SJCRH30 (cell line): ENCODE data around the gene EN2. TPM values are rescaled to one million over a fixed set of nuclear protein-coding genes. Genes with fewer than 3 reads are reported as not detected.

Experiments
- DNase-seq, 2 experiments: peaks; one replicate each; pipeline ENCODE4 v3.0.0-alpha.2; 2015 to 2020
- H3K27ac ChIP-seq: fragments of 250-450 bp; sonication (Bioruptor Pico); 2 replicates; pipeline ENCODE4 v1.5.1; 2020; ENCODE audit warnings: mild to moderate bottlenecking, moderate library complexity
- H3K27me3 ChIP-seq: fragments of 250-450 bp; sonication (Bioruptor Pico); 2 replicates; pipeline ENCODE4 v1.5.1; 2020; ENCODE audit warnings: mild to moderate bottlenecking, moderate library complexity
- H3K36me3 ChIP-seq: fragments of 250-450 bp; sonication (Bioruptor Pico); 2 replicates; pipeline ENCODE4 v1.5.1; 2020; ENCODE audit warnings: mild to moderate bottlenecking, moderate library complexity
- H3K4me1 ChIP-seq: fragments of 250-450 bp; sonication (Bioruptor Pico); 2 replicates; pipeline ENCODE4 v1.5.1; 2020; ENCODE audit warnings: mild to moderate bottlenecking, moderate library complexity
- H3K4me3 ChIP-seq: fragments of 250-450 bp; sonication (Bioruptor Pico); 2 replicates; pipeline ENCODE4 v1.5.1; 2020; ENCODE audit warnings: mild to moderate bottlenecking, moderate library complexity
- H3K9me3 ChIP-seq: fragments of 250-450 bp; sonication (Bioruptor Pico); replicated peaks from 2 replicates; pipeline ENCODE4 v1.5.1; 2020; ENCODE audit warnings: mild to moderate bottlenecking, moderate library complexity
- total RNA-seq: library from RNA; depleted of rRNA; stranded (reverse); fragments of >200 nt; shearing (Covaris generic); gene quantifications from 2 replicates; pipeline ENCODE4 v1.2.3, GENCODE V29; 2014; rRNA removed

The EN2 gene
- 0.61 and 0.81 TPM in 2 replicates for total RNA-seq

DNA sequence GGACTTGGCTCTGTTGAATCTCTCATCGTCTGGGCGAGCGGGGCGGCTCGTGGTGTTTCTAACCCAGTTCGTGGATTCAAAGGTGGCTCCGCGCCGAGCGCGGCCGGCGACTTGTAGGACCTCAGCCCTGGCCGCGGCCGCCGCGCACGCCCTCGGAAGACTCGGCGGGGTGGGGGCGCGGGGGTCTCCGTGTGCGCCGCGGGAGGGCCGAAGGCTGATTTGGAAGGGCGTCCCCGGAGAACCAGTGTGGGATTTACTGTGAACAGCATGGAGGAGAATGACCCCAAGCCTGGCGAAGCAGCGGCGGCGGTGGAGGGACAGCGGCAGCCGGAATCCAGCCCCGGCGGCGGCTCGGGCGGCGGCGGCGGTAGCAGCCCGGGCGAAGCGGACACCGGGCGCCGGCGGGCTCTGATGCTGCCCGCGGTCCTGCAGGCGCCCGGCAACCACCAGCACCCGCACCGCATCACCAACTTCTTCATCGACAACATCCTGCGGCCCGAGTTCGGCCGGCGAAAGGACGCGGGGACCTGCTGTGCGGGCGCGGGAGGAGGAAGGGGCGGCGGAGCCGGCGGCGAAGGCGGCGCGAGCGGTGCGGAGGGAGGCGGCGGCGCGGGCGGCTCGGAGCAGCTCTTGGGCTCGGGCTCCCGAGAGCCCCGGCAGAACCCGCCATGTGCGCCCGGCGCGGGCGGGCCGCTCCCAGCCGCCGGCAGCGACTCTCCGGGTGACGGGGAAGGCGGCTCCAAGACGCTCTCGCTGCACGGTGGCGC lies at the start of gene EN2:
Gene EN2 (plus strand): TSS at position 19 of the 767 bp plus-strand sequence. CDS start 249 bp downstream, at position 268.
- no peaks in the 10 kb centered on the region for H3K36me3 ChIP-seq
- H3K27ac ChIP-seq: peak within 1 kb of the TSS; percentile 69
- no peaks in the 10 kb centered on the region for H3K27me3 ChIP-seq
- peaks cover 8% of the 10 kb centered on the region for H3K4me1 ChIP-seq
- no peak for DNase-seq
- peak within 1 kb of the TSS; percentile 60 for H3K4me3 ChIP-seq
- H3K9me3 ChIP-seq: no peaks in the 10 kb centered on the region

- no peaks in the 10 kb centered on the region for H3K36me3 ChIP-seq
- peak; percentile 58 to 73 for DNase-seq
- no peaks in the 10 kb centered on the region for H3K9me3 ChIP-seq
- H3K4me3 ChIP-seq: no peak overlapping the region
- peaks cover 9% of the 10 kb centered on the region for H3K27me3 ChIP-seq
- H3K4me1 ChIP-seq: peaks cover 22% of the 10 kb centered on the region; the same call in 1 of the 2 replicates
- peak overlapping the region; percentile 4; the same call in 1 of the 2 replicates for H3K27ac ChIP-seq
These were observed 49.0 kb upstream of the EN2 start for GRCh38 chr7:155408651-155409586.

GRCh38 chr7:155409980-155410379 lies 47.9 kb upstream of the EN2 start:
- Histone ChIP-seq H3K36me3 (no peaks in the 10 kb centered on the region), H3K9me3 (no peaks in the 10 kb centered on the region), H3K27ac (no peak overlapping the region), H3K4me3 (no peak overlapping the region), H3K4me1 (peaks cover 22% of the 10 kb centered on the region; the same call in 1 of the 2 replicates), H3K27me3 (peaks cover 6% of the 10 kb centered on the region)
- DNase-seq: no peak

DNA sequence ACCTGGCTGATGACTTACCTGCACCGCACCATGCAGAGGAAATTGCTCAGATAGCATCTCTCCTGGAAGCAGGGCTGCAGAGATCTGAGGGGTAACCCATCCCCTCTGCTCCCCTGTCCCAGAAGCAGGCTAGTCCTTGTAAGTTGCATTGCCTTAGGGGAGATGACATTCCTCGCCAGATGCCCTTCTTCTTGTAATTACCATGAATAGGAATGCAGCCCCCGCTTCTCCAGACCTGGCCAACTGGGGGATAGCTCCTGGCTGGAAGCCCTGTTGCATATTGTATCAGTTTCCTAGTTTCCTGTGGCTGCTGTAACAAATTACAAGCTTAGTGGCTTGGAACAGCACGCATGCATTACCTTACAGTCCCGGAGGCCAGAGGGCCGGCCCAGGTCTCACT lies 47.5 kb upstream of the EN2 start:
- Histone ChIP-seq H3K36me3 (no peaks in the 10 kb centered on the region), H3K9me3 (no peaks in the 10 kb centered on the region), H3K27me3 (peaks cover 7% of the 10 kb centered on the region; the same call in 1 of the 2 replicates), H3K4me1 (peaks cover 22% of the 10 kb centered on the region; the same call in 1 of the 2 replicates), H3K27ac (no peak overlapping the region), H3K4me3 (no peak overlapping the region)
- peak; percentile 42 to 48 for DNase-seq

DNA sequence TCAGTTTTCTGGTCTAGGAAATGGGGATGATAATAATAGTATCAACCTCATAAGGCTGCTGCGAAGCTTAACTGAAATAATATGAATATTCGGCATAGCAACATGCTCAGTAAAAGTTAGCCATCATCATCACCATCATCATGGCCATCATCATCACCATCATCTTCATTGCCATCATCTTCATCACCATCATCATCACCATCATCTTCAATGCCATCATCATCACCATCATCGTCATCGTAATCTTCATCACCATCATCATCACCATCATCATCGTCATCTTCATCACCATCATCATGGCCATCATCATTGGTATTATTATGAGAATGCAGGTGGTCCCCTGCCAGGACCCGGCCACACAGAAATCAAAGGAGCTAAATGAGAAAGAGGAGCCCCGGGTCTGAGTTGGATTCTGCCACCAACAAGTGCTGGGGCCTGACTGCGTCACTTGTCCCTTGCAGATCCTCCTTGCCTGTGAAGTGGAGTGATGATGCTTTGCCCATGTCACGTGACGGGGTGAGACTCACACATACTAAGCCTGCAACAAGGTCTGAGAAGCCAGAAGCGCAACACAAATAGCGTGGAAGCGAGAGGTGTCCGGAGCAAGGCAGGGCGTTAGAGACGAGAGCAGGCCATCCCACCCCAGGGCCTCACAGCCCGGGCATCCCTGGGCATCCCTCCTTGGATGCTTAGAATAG lies 46.1 kb upstream of the EN2 start:
- DNase-seq: no peak
- Histone ChIP-seq H3K36me3 (no peaks in the 10 kb centered on the region), H3K9me3 (no peaks in the 10 kb centered on the region), H3K4me3 (no peak overlapping the region), H3K4me1 (peaks cover 22% of the 10 kb centered on the region; the same call in 1 of the 2 replicates), H3K27me3 (peaks cover 13% of the 10 kb centered on the region; the same call in 1 of the 2 replicates), H3K27ac (no peak overlapping the region)

DNA sequence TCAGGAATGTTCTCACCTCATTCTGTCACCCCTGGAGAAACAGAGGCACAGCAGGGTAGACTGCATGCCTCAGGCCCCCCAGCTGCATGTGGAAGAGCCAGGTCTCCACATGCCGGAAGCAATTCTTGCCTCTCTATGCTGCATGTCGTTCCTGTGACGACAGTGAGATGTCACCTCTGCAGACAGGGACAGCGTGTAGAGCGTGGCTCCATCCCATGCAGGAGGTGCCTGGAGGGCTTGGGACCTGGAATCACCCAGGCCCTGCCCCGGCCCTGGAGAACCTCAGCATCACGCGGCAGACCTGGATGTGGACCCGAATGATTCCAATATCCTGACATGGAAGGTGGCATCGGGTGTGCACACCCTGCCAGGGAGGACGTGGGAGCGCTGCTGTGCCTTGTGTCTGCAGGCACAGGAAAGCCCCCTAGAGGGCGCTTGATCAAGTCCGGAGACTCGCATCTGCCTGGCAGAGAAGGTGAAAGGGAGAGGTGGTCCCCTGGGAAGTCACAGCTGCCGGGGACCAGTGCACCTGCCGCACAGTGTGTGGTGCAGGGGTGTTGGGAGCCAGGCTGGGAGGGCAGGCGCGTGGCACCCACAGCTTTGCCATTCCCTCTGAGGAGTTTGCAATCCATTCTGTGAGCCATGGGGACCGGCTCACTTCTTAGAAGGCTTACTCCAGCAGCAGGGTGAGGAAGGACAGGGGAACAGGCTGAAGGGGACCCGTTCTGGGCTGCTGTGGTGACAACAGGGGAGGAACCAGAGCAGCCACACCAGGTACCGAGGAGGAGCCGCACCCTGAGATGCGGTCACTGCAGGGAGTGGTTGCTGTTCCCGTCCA lies 45.3 kb upstream of the EN2 start:
- Histone ChIP-seq H3K27ac (no peak overlapping the region), H3K9me3 (no peaks in the 10 kb centered on the region), H3K4me1 (peaks cover 22% of the 10 kb centered on the region; the same call in 1 of the 2 replicates), H3K36me3 (no peaks in the 10 kb centered on the region), H3K27me3 (peaks cover 14% of the 10 kb centered on the region; the same call in 1 of the 2 replicates), H3K4me3 (no peak overlapping the region)
- DNase-seq: peak; percentile 43 to 66

GRCh38 chr7:155414547-155415492 lies 43.1 kb upstream of the EN2 start:
- no peak overlapping the region for H3K27ac ChIP-seq
- H3K4me3 ChIP-seq: no peak overlapping the region
- no peaks in the 10 kb centered on the region for H3K36me3 ChIP-seq
- peaks cover 24% of the 10 kb centered on the region; the same call in 1 of the 2 replicates for H3K27me3 ChIP-seq
- no peak for DNase-seq
- H3K9me3 ChIP-seq: no peaks in the 10 kb centered on the region
- peaks cover 11% of the 10 kb centered on the region; the same call in 1 of the 2 replicates for H3K4me1 ChIP-seq

DNA sequence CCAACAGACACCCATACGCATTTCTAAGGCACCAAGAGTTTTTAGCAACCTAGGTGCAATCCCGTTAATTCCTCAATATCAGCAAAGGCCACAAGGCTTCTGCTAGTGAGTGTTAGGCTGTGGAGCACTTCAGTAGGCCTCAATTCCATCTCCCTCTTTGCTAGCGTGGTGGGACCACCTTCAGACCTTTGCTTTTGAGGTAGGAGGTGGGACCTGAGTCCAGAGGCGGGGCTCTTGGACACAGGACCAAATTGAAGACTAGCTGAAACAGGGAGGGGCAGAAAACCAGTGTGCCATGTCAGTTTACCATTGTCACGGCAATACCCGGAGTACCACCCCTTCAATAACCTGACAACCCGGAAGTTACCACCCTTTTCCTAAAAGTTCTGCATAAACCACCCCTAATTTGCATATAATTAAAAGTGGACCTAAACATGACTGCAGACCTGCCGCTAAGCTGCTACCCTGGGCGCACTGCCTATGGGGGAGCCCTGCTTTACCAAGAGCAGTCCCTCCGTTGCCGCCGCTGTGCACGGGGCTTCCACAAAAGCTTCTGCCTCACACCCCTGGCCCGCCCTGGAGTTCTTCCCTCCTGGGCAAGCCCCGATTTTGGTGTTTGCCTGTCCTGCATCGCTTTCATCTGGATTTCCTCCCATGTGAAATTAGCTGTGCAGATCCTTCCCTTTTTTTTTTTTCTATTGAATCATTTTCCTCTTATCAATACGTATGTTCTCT lies 41.1 kb upstream of the EN2 start:
- no peaks in the 10 kb centered on the region for H3K4me1 ChIP-seq

GRCh38 chr7:155418304-155418703 lies 39.6 kb upstream of the EN2 start:
- Histone ChIP-seq H3K4me3 (no peak overlapping the region), H3K4me1 (no peaks in the 10 kb centered on the region), H3K27me3 (peaks cover 28% of the 10 kb centered on the region; the same call in 1 of the 2 replicates), H3K9me3 (no peaks in the 10 kb centered on the region), H3K27ac (no peak overlapping the region), H3K36me3 (no peaks in the 10 kb centered on the region)
- no peak for DNase-seq

More for the DNA sequence above, 41.1 kb upstream of the EN2 start:
- Histone ChIP-seq H3K27ac (no peak overlapping the region), H3K27me3 (peaks cover 28% of the 10 kb centered on the region; the same call in 1 of the 2 replicates), H3K36me3 (no peaks in the 10 kb centered on the region), H3K9me3 (no peaks in the 10 kb centered on the region), H3K4me3 (no peak overlapping the region)
- DNase-seq: no peak

GRCh38 chr7:155418941-155419755 lies 38.8 kb upstream of the EN2 start:
- no peaks in the 10 kb centered on the region for H3K9me3 ChIP-seq
- no peaks in the 10 kb centered on the region for H3K36me3 ChIP-seq
- H3K27me3 ChIP-seq: peaks cover 28% of the 10 kb centered on the region; the same call in 1 of the 2 replicates
- H3K4me1 ChIP-seq: no peaks in the 10 kb centered on the region
- DNase-seq: no peak
- H3K27ac ChIP-seq: no peak overlapping the region
- no peak overlapping the region for H3K4me3 ChIP-seq

- Histone ChIP-seq H3K27me3 (peaks cover 32% of the 10 kb centered on the region; the same call in 1 of the 2 replicates), H3K27ac (no peak overlapping the region), H3K9me3 (no peaks in the 10 kb centered on the region), H3K4me1 (no peaks in the 10 kb centered on the region), H3K36me3 (no peaks in the 10 kb centered on the region), H3K4me3 (no peak overlapping the region)
- no peak for DNase-seq
These were observed 37.8 kb upstream of the EN2 start for GRCh38 chr7:155420116-155420515.
